ENCODE data around the gene RSPH1.

The RSPH1 gene

GRCh38 chr21:42532466-42533181 lies 36.6 kb upstream of the RSPH1 start:
- no peak for TF ChIP-seq CTCF (IDR thresholded peaks at IDR 0.05; ENCODE audit: insufficient read depth, low read depth, low read length, missing control alignments)
- no peak overlapping the region for H3K4me3 ChIP-seq (ENCODE audit: low read depth, low read length)
- DNase-seq (ENCODE audit: low read depth): no peak

GRCh38 chr21:42531771-42532170 lies 35.7 kb upstream of the RSPH1 start:
- no peak for TF ChIP-seq CTCF (IDR thresholded peaks at IDR 0.05; ENCODE audit: insufficient read depth, low read depth, low read length, missing control alignments)
- no peak overlapping the region for H3K4me3 ChIP-seq (ENCODE audit: low read depth, low read length)
- DNase-seq (ENCODE audit: low read depth): no peak

GRCh38 chr21:42530167-42530518 lies 34.1 kb upstream of the RSPH1 start:
- no peak overlapping the region for H3K4me3 ChIP-seq (ENCODE audit: low read depth, low read length)
- no peak for TF ChIP-seq CTCF (IDR thresholded peaks at IDR 0.05; ENCODE audit: insufficient read depth, low read depth, low read length, missing control alignments)
- no peak for DNase-seq (ENCODE audit: low read depth)

GRCh38 chr21:42527489-42528158 lies 31.6 kb upstream of the RSPH1 start:
- DNase-seq (ENCODE audit: low read depth): peak; percentile 82
- H3K4me3 ChIP-seq (ENCODE audit: low read depth, low read length): peak overlapping the region; percentile 43
- TF ChIP-seq CTCF (IDR thresholded peaks at IDR 0.05; ENCODE audit: insufficient read depth, low read depth, low read length, missing control alignments): no peak

- peak overlapping the region; percentile 43 for H3K4me3 ChIP-seq (ENCODE audit: low read depth, low read length)
- no peak for TF ChIP-seq CTCF (IDR thresholded peaks at IDR 0.05; ENCODE audit: insufficient read depth, low read depth, low read length, missing control alignments)
- DNase-seq (ENCODE audit: low read depth): peak; percentile 17
These were observed 31.1 kb upstream of the RSPH1 start for GRCh38 chr21:42527127-42527488.

GRCh38 chr21:42526379-42526727 lies 30.3 kb upstream of the RSPH1 start:
- DNase-seq (ENCODE audit: low read depth): no peak
- TF ChIP-seq CTCF (IDR thresholded peaks at IDR 0.05; ENCODE audit: insufficient read depth, low read depth, low read length, missing control alignments): no peak
- no peak overlapping the region for H3K4me3 ChIP-seq (ENCODE audit: low read depth, low read length)

Measured in GM12865 (cell line).